NCI-H1436 treated with DMSO at 0.1 percent for 48 hours (cell line): ENCODE results near the gene ALLC.

Experiments
- DNase-seq: peaks from one replicate; lab custom pipeline; 2025; lab: John Stamatoyannopoulos, UW

ALLC gene

DNA sequence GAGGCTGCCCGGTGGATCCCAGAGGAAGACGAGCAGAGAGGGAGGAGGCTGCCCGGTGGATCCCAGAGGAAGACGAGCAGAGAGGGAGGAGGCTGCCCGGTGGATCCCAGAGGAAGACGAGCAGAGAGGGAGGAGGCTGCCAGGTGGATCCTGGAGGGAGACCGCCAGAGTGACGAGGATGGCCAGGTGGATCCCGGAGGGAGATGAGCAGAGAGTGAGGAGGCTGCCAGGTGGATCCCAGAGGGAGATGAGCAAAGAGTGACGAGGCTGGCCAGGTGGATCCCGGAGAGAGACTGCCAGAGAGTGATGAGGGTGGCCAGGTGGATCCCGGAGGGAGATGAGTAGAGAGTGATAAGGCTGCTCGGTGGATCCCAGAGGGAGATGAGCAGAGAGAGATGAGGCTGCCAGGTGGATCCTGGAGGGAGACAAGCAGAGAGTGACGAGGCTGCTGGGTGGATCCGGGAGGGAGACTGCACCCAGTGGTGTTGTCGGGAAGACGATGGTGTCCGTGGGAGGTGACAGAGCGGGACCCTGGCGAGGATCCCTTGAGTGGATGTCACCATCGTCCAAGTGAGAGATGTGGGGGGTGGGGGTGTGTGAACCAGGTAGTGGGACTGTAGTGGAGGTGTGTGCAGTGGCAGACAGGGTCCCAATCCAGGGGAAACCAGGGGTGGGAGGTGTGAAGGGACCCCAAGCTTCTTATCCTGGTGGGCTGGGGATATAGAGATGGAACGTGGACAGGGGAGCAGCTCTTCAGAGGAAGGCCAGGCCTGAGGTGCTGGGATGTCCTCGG lies 67.7 kb downstream of the ALLC start:
- DNase-seq = no peak

GRCh38 chr2:3726511-3726910 lies 68.5 kb downstream of the ALLC start:
- no peak for DNase-seq

DNA sequence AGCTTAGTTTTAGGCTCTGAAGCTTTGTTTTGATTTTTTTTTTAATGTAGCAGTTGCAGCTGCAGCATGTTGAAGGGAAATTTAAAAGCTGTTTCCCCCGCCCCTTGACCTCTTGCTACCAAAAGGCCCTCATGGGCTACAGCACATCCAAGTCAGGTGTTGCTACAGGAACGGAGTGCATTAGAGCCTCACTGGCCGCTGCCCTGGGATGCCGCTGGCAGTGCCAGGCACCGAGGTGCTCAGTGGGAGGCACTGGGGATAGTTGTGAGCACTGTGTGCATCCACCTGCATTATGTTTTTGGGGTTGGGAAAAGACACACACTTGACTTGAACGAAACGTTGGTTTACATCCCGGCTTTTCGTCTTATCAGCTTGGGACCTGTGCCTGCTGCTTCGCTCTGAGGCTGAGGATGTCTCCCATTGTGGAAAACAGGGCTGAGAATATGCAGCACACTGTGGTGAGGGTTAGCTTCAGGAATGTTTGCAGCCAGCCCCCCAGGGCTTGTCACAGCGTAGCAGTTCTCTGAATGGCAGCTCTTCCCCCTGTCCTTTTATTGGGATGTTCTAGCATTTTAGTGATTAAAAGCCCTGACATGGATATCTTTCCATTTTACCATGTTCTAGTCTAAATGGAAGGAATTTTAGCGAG lies 69.5 kb downstream of the ALLC start:
- DNase-seq = no peak

DNA sequence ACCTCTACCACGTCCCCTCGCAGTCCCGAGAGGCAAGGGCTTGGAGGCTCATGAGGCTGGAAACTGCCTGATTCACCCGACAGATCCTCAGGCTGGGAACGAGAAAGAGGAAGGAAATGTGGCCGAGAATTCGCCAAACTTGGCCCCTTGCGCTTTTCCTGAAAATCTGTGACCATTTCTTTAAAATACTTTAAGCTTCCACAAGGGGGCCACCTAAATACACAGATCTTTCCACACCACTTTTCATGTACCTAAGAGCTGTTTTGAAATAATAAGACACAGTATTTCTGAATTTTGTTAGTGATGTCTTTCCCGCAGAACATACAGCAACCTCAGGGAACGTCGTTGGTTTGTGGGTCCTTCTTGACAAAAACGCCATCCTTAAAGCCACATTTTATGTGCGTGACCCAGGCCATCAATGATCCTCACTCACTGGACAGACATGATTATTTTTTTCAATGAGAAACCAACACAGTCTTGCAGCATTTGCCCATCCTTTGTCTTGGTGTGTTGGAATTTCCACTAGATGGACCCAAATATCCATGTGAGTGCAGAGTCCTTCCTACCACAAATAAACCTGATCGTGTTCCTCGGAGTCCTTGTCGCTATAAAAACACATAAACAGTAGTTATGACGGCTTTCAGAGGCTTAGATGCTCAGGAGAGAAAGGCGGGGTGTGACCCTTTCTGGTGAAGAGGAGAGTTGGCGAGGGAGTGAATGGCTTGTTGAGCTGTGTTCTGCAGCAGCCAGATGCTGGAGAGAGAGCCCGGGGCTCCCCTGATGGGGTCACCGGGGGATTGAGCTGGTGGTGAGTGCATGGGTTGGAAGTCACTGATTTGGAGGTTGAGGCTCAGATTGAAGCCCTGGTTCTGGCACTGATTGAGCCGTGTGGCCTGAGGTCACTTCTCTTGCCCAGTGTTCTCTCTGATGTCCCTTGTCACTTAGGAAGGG lies 70.4 kb downstream of the ALLC start:
- no peak for DNase-seq

DNA sequence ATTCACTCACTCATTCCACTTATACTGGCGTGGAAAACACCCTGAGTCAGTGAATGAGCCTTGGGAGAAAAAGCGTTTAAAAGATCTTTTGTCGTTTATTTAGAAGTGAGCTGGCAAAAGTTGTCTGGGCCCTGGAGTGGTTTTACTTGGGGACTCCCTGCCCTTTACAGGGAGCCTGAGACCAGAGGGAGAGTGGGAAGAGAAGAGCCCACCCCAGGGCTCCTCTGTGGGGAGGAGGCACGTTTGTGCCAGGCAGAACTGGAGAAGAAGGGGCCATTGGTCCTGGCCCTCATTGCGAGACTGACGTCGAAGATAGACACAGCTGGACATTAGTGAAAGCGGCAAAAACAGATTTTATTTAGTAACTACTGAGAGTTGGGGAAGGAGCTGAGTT lies 71.1 kb downstream of the ALLC start:
- no peak for DNase-seq

DNA sequence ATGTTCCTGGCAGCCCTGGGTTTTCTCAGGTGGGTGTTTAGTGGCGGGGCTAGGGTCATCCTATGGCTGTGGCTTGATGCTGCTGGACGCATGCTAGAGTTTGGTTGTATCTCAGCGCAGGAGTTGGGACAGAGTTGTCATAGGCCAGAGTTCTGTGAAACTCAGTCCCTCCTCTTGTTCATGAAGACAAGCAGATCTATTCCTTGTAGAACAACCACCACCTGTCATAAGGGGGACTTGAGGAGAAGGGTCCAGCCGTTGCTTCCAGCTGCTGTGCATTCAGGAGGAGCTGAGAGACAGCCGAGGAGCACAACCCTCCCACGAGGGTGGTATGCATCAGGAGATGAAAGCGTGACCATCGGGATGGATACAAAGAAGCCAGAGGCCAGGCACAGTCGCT lies 71.8 kb downstream of the ALLC start:
- no peak for DNase-seq

- DNase-seq = no peak
Measured at GRCh38 chr2:3730646-3731045, 72.6 kb downstream of the ALLC start.

GRCh38 chr2:3731829-3732228 lies 73.8 kb downstream of the ALLC start:
- no peak for DNase-seq

DNA sequence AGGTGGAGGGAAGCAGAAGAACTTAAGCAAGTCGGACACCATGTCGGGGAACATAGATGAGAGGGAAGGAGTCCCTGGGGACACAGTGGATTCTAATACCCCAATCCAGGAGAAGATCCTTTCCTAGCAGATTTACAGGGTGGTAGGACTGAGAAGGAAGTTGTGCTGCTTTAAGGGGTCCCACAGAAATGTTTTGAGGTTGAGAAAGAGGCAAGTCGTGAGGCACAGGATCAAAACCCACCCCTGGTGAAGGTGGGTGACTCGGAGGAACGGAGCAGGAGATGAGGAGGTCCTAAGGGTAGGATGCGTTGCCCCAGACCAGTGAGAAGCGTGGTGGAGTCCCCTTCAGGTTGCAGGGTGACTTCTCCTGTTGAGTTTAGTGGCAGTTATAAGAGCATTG lies 78.1 kb downstream of the ALLC start:
- no peak for DNase-seq

DNA sequence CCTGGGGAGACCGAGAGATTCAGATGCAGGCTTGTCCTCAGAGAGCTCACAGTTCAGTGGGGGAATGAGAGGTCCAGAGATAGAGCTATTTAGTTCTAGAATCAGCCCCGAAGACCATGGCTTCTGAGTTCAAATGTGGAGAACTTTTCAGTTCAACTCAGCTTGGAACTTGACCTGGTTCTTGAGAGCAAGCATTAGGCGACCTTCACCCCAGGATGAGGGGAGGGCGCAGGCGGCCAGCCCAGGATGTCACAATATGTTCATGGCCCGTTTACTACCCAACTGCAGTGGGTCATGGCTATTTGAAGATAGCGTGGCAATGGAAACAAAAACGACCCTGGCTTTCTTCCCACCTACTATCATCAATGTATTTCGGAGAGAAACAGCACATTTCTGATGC lies 79.1 kb downstream of the ALLC start:
- DNase-seq = no peak

GRCh38 chr2:3738454-3738853 lies 80.5 kb downstream of the ALLC start:
- DNase-seq = no peak

DNA sequence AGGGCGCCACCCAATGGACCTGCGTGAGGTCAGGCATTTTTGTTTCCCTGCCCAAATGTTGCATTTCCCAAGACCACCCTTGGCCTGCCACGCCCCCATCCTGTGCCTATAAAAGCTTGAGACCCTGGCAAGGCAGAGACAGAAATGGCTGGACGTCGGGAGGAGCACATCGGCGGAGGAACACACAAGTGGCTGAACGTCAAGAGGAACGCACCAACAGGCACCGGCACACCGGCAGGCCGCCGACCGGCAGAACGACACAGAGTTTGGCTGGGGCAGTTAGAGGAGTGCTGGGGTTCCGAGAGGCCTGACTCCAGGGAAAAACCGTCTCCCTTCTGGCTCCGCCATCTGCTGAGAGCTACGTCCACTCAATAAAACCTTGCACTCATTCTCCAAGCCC lies 81.3 kb downstream of the ALLC start:
- no peak for DNase-seq

DNA sequence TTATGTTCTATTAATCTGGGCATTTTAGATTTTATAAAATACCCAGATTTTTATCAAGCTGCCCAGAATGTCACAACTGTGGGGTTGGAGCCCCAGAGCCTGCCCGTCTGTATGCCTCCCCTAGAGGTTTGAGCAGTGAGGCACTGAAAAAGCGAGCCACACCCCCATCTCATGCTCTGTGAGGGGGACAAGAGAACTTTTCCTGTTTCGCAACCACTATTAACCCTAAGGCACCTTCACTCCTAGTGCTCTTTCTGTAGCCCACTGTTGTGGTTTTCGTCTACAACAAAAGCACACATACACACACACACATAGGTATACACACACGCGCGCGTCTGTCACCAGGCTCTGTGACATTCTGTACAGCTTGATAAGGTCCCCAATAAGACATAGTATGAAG lies 83.4 kb downstream of the ALLC start:
- DNase-seq = no peak

GRCh38 chr2:3741867-3742602 lies 84.0 kb downstream of the ALLC start:
- no peak for DNase-seq

DNA sequence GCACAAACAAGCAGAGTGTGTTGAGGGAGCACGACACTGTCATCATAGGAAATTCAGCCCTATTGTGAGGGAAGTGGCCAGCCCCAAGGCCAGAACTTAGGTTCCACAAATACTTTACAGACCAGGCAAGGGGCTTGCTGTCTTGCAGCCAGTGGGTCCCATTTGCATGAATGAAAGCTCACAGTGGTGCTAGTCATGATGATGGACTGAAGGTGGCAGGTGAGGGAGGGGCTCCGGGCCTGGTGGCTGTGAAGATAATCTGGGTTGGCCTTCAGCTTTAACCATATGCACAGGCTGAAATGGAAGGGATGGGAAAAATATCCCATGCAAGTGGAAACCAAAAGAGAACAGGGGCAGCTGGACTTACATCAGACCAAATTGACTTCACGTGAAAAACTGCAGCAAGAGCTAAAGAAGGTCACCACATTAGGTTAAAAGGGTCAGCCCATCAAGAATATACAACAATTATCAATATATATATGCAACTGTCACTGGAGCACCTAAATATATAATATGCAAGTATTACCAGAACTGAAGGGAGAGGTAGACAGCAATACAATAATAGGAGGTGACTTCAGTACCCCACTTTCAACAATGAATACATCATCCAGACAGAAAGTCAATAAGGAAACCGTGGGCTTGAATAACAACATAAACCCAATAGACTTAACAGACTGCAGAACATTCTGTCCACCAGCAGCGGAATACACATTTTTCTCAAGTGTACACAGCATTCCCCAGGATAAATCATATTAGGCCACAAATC lies 84.9 kb downstream of the ALLC start:
- no peak for DNase-seq

GRCh38 chr2:3743951-3744555 lies 86.1 kb downstream of the ALLC start:
- DNase-seq = no peak

DNA sequence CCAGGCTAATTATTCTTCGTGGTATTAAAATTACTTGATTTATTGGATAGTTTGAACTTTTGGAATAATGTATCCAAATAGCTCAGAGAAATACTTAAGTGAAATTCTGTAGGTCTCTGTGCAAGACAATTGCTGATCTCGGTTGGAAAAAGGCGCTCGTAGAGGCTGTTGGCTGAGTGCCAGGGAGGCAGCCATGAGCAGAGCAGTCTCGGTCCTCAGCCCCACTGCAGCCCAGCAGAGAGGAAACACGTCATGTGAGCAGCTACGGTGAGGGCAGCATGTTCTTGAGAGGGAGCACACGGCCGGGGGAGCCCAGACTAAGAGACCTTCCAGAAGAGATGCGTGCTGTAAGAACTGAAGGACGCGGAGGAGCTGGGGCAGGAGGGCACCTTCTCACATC lies 87.9 kb downstream of the ALLC start:
- DNase-seq = no peak

- no peak for DNase-seq
Measured at GRCh38 chr2:3747032-3747654, 89.1 kb downstream of the ALLC start.

- no peak for DNase-seq
Measured at GRCh38 chr2:3747826-3748225, 89.8 kb downstream of the ALLC start.

- DNase-seq = no peak
Measured at GRCh38 chr2:3749201-3749600, 91.2 kb downstream of the ALLC start.
